ENCODE results near the gene ALLC.

- no peak for TF ChIP-seq CTCF (IDR thresholded peaks at IDR 0.05)
- TF ChIP-seq EHMT2 (IDR thresholded peaks at IDR 0.05; ENCODE audit: low read depth), result no peak
- no peak for TF ChIP-seq REST (IDR thresholded peaks at IDR 0.05)
- TF ChIP-seq POLR2A (IDR thresholded peaks at IDR 0.05; ENCODE audit: low read length), result no peak
- no peak for TF ChIP-seq RAD21 (conservative IDR thresholded peaks at IDR 0.05 in 1 of 2, IDR thresholded peaks at IDR 0.05 in 1 of 2)
- TF ChIP-seq MAX (IDR thresholded peaks at IDR 0.05), result no peak
- no peak for TF ChIP-seq JUN (IDR thresholded peaks at IDR 0.05)
- no peak for TF ChIP-seq HMGXB4 (CRISPR knock-in tag; IDR thresholded peaks at IDR 0.05; ENCODE audit: borderline replicate concordance)
- no peak for TF ChIP-seq MAZ (IDR thresholded peaks at IDR 0.05; ENCODE audit: borderline replicate concordance, low read depth, low read length)
- no peak for TF ChIP-seq EP300 (IDR thresholded peaks at IDR 0.05)
These were observed 1.9 kb upstream of the ALLC start for GRCh38 chr2:3655871-3656761.

All from A549 (cell line).